Naive B cell (primary cell): ENCODE data around the gene NANS. TPM values are rescaled to one million over a fixed set of nuclear protein-coding genes. Genes with fewer than 3 reads are reported as not detected.

ENCODE experiments used
- ATAC-seq, 2 donors: fragments of 150-1000 bp; cut with Tn5 transposase; 2 replicates each; pipeline ENCODE4 v1.10.0; 2021; ENCODE audit warnings: low read depth in 2 of 2, mild to moderate bottlenecking in 2 of 2, moderate library complexity in 2 of 2
- DNase-seq: peaks from one replicate; pipeline ENCODE4 v3.0.0; 2022
- H3K27ac Mint-ChIP-seq, 6 donors: one replicate each; pipeline ENCODE4 v1.8.0; 2020 to 2022; ENCODE audit warnings: mild to moderate bottlenecking in 6 of 6, mixed read lengths in 6 of 6, moderate library complexity in 5 of 6, inconsistent platforms in 2 of 6
- H3K27me3 Mint-ChIP-seq, 3 donors: one replicate each; pipeline ENCODE4 v1.8.0; 2021 to 2022; ENCODE audit warnings: mixed read lengths in 3 of 3, mild to moderate bottlenecking in 1 of 3
- H3K36me3 Mint-ChIP-seq, 2 donors: one replicate each; pipeline ENCODE4 v1.8.0; 2020 to 2022; ENCODE audit warnings: mixed read lengths in 2 of 2, inconsistent platforms in 1 of 2, mild to moderate bottlenecking in 1 of 2
- H3K4me1 Mint-ChIP-seq, 3 donors: one replicate each; pipeline ENCODE4 v1.8.0; 2020 to 2022; ENCODE audit warnings: mixed read lengths in 3 of 3, inconsistent platforms in 1 of 3, mild to moderate bottlenecking in 1 of 3, moderate library complexity in 1 of 3
- H3K4me3 Mint-ChIP-seq, 8 donors: one replicate each; pipeline ENCODE4 v1.8.0; 2020 to 2022; ENCODE audit warnings: mild to moderate bottlenecking in 8 of 8, mixed read lengths in 8 of 8, moderate library complexity in 8 of 8, inconsistent platforms in 2 of 8
- H3K9me3 Mint-ChIP-seq, 7 donors: one replicate each; pipeline ENCODE4 v1.8.0; 2020 to 2022; ENCODE audit warnings: mixed read lengths in 7 of 7, mild to moderate bottlenecking in 5 of 7, inconsistent platforms in 2 of 7, moderate library complexity in 1 of 7
- polyA plus RNA-seq, 6 donors: library from polyadenylated mRNA; unstranded; fragments of 300-500 nt; fragmentation: Illumina TruSeq; gene quantifications; one replicate each; pipeline ENCODE4 v1.2.3, GENCODE V29; 2021; ENCODE audit warnings: low read depth in 6 of 6

Gene NANS
- polyA plus RNA-seq, 6 donors from 2014 or later = 18.8 to 41.2 (median 29.5) TPM

DNA sequence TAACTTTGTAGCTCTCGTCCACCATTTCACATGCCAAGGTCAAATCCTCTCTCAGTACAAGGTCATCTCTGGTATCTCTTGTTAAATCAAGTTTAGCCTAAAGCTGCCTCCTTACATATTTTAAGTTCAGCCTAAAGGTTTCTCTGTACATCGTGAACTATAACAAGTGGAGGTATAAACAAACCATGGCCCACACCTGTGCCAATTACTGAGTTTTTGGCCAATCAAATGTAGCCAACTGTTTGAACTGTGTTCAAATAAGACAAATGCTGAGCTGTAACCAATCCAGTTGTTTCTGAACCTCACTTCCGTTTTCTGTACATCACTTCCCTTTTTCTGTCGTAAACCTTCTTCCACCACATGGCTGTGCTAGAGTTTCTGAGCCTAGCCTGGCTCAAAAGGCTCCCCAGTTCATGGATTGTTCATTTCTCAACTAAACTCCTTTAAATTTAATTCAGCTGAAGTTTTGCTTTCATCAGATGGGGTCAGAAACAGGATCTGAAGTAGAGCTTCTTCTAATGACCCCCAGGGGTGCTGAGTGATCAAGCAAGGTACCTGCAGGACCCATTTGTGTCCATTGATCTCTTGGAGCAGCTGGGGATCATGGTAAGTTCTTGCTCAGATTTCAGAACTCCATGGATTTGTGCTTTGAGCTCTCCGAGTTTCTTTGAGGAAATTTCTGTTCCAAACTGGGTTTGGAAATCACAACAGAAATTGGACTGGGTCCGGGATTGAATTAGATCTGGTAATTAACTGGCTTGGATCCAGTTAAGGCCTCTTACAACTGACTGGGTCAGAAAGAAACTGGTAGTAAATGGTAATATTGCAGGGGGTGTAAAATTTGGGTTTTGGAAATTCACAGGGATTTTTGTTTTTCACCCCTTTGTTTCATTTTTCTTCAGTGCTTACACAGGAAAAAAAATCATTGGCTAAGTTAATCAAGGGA lies 11.0 kb upstream of the NANS start:
- peak; percentile 94 to 97 for ATAC-seq
- Mint-ChIP-seq H3K9me3 (peaks cover 2 to 9% (median 5%) of the 10 kb centered on the region in 7 donors), H3K27me3 (peaks cover 0 to 4% (median 1%) of the 10 kb centered on the region in 3 donors), H3K4me3 (peak overlapping the region; percentile 68 to 91 (median 80)), H3K4me1 (peaks cover 14 to 50% (median 26%) of the 10 kb centered on the region in 3 donors), H3K36me3 (peaks cover 0 to 9% of the 10 kb centered on the region in 2 donors), H3K27ac (peak overlapping the region; percentile 89 to 95 (median 90))
- DNase-seq = peak; percentile 65

DNA sequence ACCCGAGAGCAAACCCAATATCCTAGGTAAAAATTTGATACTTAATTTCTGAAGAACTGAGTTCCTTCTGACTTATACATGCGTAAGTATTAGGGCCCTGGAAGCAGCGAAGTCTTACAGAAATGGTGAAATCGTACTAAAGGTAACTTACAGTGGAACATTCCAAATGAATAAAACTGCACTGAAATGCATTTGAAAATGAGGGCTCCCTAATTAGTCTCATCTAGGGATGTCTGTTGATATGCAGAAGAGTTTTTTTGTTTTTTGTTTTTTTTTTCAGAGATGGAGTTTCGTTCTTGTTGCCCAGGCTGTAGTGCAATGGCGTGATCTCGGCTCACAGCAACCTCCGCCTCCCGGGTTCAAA lies 10.4 kb upstream of the NANS start:
- peaks cover 0 to 9% of the 10 kb centered on the region in 2 donors for H3K36me3 Mint-ChIP-seq
- H3K4me3 Mint-ChIP-seq = peak overlapping the region in 7 of 8 donors; percentile 68 to 91 (median 75)
- H3K27me3 Mint-ChIP-seq = no peaks in the 10 kb centered on the region
- DNase-seq (no peak), ATAC-seq (no peak)
- peaks cover 14 to 50% (median 26%) of the 10 kb centered on the region in 3 donors for H3K4me1 Mint-ChIP-seq
- peaks cover 2 to 9% (median 5%) of the 10 kb centered on the region in 7 donors for H3K9me3 Mint-ChIP-seq
- H3K27ac Mint-ChIP-seq = peak overlapping the region in 1 of 6 donors; percentile 91

DNA sequence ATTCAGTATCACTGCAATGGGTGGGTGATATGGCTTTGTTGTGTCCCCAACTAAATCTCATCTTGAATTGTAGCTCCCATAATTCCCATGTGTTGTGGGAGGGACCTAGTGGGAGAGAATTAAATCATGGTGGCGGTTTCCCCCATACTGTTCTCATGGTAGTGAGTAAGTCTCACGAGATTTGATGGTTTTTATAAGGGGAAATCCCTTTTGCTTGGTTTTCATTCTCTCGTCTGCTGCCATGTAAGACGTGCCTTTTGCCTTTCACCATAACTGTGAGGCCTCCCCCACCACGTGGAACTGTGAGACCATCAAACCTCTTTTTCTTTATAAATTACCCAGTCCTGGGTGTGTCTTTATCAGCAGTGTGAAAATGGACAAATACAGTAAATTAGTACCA lies 9.5 kb upstream of the NANS start:
- no peak overlapping the region for H3K27ac Mint-ChIP-seq
- peaks cover 0 to 9% of the 10 kb centered on the region in 2 donors for H3K36me3 Mint-ChIP-seq
- no peaks in the 10 kb centered on the region for H3K27me3 Mint-ChIP-seq
- peak overlapping the region in 3 of 8 donors; percentile 33 to 41 (median 34) for H3K4me3 Mint-ChIP-seq
- ATAC-seq = no peak
- DNase-seq = no peak
- H3K4me1 Mint-ChIP-seq = peaks cover 14 to 50% (median 26%) of the 10 kb centered on the region in 3 donors
- H3K9me3 Mint-ChIP-seq = peaks cover 2 to 9% (median 5%) of the 10 kb centered on the region in 7 donors

DNA sequence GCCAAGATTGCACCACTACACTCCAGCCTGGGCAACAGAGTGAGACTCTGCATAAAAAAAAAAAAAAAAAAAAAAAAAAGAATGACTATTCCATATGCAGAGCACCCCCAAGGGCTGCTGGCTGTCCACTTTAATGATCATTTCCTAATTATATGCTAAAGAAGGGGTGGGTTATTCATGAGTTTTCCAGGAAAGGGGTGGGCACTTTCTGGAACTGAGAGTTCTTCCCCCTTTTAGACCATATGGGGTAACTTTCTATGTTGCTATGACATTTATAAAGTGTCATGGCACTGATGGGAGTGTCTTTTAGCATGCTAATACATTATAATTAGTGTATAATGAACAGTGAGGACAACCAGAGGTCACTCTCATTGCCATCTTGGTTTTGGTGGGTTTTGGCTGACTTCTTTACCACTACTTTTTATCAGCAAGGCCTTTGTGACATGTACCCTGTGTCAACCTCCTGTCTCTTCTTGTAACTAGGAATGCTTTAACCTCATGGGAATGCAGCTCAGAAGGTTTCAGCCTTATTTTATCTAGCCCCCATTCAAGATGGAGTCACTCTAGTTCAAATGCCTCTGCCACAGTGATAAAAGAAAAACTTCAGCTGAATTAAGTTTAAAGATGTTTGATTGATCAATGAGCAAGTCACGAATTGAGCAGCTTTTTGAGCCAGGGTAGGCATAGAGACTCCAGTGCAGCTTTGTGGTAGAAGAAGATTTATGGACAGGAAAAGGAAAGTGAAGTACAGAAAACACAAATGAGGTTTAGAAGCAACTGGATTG lies 7.1 kb upstream of the NANS start:
- ATAC-seq (no peak), DNase-seq (no peak)
- no peaks in the 10 kb centered on the region for H3K27me3 Mint-ChIP-seq
- no peak overlapping the region for H3K4me3 Mint-ChIP-seq
- H3K36me3 Mint-ChIP-seq = peaks cover 0 to 9% of the 10 kb centered on the region in 2 donors
- H3K9me3 Mint-ChIP-seq = peaks cover 2 to 9% (median 5%) of the 10 kb centered on the region in 7 donors
- H3K27ac Mint-ChIP-seq = no peak overlapping the region
- H3K4me1 Mint-ChIP-seq = peaks cover 14 to 38% (median 19%) of the 10 kb centered on the region in 3 donors

DNA sequence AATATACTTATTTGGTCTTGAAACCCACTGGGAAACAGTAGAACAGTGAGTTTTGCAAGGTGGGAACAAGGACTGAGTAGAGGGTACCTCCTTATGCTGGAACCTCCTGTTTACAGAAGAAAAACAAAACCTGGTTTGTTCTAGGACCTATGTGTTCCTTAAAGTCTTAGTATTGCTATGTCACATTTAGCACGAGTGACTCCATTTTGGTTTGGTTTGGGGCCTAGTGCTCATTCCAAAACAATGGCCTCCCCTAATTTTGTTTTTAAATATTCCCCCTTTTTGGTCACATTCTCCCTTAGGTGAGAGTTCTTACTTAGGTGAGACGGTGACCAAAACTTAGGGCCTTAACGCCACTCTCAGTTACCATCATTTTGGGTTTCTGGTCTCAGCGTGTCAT lies 6.2 kb upstream of the NANS start:
- H3K27ac Mint-ChIP-seq = no peak overlapping the region
- H3K4me1 Mint-ChIP-seq = peaks cover 9 to 31% (median 14%) of the 10 kb centered on the region in 3 donors
- H3K9me3 Mint-ChIP-seq = peaks cover 0 to 5% (median under 1%) of the 10 kb centered on the region in 7 donors
- no peak for DNase-seq
- no peak overlapping the region for H3K4me3 Mint-ChIP-seq
- ATAC-seq = no peak
- no peaks in the 10 kb centered on the region for H3K27me3 Mint-ChIP-seq
- H3K36me3 Mint-ChIP-seq = peaks cover 0 to 5% of the 10 kb centered on the region in 2 donors

DNA sequence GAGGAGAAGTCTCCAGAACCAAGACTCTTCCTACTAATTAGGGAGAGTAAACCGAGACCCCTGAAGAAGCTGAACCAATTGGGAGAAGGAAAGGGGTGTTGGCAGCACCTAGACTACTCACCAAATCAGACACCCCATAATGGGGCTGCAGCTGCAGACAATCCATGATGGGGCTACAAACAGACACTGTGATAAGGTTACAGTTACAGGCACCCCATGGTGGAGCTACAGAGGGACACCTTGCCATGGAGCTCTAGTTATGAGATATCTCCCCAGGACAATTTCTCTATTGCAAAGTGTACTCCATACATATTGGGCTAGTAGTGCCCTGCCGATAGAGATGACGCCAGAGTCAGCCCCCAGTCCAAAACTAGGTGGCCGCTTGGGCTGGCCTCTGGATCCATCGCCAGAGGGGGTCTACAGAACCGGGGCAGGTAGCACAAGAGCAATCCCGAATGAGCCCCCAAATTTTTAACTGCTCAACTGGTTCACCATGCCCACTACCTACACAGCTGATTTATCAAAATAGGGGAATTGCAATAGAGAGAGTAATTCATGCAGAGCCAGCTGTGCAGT lies 2.1 kb upstream of the NANS start:
- H3K4me1 Mint-ChIP-seq = peaks cover 8 to 23% (median 14%) of the 10 kb centered on the region in 3 donors

DNA sequence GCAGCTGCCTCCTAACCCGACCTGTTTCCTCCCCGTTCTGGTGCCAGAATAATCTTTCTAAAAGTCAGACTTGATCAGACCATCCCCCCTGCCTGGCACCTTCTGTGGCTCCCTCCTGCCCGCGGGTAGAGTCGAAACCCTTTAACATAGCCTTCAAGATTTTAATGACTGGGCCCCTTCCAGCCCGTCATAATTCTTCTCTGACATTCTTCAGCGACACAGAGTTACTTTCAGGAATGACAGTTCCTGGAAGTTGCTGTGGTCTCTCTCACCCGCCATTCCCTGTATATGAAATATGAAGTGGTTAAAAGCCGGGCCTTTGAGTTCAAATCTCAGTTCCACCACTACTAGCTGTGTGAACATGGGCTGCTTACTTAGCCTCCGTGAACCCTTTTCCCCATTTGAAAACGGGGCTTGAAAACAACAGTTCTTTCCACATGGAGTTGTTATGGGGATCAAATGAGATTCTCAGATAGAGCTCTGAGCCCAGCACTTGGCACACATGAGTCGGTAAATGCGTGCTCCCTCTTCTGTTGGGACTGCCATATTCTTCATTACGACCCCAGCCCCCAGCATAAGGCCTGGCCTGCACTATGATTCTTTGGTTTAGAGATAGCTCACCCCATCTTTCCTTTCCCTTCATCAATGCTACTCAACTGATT lies 737 bp downstream of the NANS start:
- Mint-ChIP-seq H3K27me3 (no peaks in the 10 kb centered on the region), H3K4me3 (peak overlapping the region; percentile 88 to 100 (median 98)), H3K36me3 (peaks cover 0 to 7% of the 10 kb centered on the region in 2 donors), H3K9me3 (no peaks in the 10 kb centered on the region), H3K4me1 (peaks cover 8 to 19% (median 14%) of the 10 kb centered on the region in 3 donors), H3K27ac (peak overlapping the region; percentile 94 to 99 (median 98))
- DNase-seq (no peak), ATAC-seq (no peak)

More for the DNA sequence above, 2.1 kb upstream of the NANS start:
- DNase-seq (no peak), ATAC-seq (no peak)
- Mint-ChIP-seq H3K36me3 (no peaks in the 10 kb centered on the region), H3K27me3 (no peaks in the 10 kb centered on the region), H3K27ac (no peak overlapping the region), H3K4me3 (peak overlapping the region in 2 of 8 donors; percentile 57 to 78), H3K9me3 (no peaks in the 10 kb centered on the region)

DNA sequence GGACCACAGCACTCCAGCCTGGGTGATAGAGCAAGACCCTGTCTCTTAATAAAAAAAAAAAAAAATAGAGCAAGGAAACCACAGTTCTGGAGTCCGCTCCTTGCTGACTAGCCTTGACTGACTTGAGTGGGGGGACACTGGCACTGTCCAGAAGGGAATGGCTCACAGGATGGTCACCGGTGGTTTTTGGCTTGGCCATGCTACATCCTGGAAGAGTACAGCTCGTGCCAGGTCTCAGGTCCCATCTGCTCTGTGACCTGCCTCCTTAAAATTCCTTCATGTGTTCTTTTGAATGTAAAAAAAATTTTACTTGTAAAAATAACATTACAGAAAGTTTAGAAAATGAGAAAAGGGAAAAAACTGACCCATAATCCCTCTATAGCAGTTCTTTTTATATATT lies 5.6 kb downstream of the NANS start:
- H3K4me1 Mint-ChIP-seq = peaks cover 4 to 12% (median 10%) of the 10 kb centered on the region in 3 donors
- H3K4me3 Mint-ChIP-seq = peak overlapping the region in 1 of 8 donors; percentile 37
- no peaks in the 10 kb centered on the region for H3K27me3 Mint-ChIP-seq
- H3K36me3 Mint-ChIP-seq = peaks cover 0 to 7% of the 10 kb centered on the region in 2 donors
- H3K9me3 Mint-ChIP-seq = no peaks in the 10 kb centered on the region
- H3K27ac Mint-ChIP-seq = no peak overlapping the region
- ATAC-seq (no peak), DNase-seq (no peak)

DNA sequence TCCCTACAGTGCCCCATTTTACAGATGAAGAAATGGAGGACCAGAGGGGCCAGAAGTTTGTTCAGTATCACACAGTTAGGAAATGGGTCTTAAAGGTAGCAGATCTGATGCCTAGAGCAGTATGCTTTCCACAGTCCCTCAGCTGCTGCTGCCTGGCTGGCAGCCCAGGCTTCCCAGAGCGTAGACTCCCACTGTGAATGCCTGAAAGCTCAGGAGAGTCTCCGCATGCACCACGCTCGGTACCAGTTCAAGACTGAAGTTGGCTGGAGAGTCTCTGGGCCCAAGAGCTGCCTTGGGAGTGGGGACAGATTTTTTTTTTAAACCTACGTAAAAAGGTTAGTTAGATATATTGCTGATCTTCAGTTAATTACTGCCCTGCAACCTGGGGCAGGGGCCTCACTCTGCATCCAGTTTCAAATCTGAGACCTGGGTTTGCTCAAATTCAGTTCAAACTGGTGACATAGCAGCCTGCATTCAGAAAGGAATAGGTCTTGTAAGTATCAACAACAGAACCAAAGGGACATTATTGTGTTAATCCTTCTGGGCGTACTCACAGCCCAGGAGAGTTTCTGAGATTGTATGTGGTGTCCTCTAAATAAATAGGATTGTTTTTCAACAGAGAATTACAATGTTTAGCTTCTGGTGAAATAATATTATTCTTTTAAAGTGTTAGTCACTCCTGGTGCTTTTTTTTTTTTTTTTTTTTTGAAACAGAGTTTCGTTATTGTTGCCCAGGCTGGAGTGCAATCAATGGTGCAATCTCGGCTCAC lies 8.3 kb downstream of the NANS start:
- Mint-ChIP-seq H3K4me1 (peaks cover 0 to 6% (median 2%) of the 10 kb centered on the region in 3 donors), H3K36me3 (peaks cover 0 to 7% of the 10 kb centered on the region in 2 donors), H3K27me3 (no peaks in the 10 kb centered on the region), H3K4me3 (no peak overlapping the region), H3K9me3 (no peaks in the 10 kb centered on the region), H3K27ac (no peak overlapping the region)
- DNase-seq (no peak), ATAC-seq (no peak)

DNA sequence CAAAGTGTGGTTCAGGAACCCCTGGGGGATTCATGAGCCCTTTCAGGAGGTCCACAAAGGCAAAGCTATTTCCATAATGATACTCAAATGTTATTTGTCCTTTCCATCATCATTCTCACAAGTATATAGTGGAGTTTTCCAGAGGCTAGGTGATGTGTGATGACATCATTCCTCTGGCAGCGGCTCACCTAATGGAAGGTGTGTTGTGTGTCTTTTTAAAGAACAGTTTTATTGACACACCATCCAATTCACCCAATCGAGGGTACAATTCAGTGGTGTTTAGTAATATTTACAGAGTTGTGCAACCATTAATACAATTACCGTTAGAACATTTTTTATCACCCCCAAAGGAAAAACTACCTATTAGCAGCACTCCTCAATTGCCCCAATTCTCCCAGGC lies 9.7 kb downstream of the NANS start:
- ATAC-seq (no peak), DNase-seq (no peak)
- H3K27ac Mint-ChIP-seq = peak overlapping the region in 1 of 6 donors; percentile 61
- H3K36me3 Mint-ChIP-seq = no peaks in the 10 kb centered on the region
- H3K27me3 Mint-ChIP-seq = no peaks in the 10 kb centered on the region
- no peak overlapping the region for H3K4me3 Mint-ChIP-seq
- H3K9me3 Mint-ChIP-seq = no peaks in the 10 kb centered on the region
- peaks cover 0 to 6% (median 2%) of the 10 kb centered on the region in 3 donors for H3K4me1 Mint-ChIP-seq

DNA sequence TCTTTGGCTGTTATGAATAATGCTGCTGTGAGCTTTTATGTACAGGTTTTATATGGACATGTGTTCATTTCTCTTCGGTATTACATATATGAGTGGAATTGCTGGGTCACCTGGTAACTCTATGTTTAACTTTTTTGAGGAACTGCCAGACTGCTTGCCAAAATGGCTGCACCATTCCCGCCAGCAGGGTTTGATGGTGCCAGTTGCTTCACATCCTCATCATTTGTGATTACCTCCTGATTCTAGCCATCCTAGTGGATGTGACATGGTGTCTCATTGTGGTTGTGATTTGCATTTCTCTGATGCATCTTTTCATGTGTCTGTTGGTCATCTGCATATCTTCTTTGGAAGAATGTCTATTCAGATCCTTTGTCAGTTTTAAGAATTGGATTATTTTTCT lies 10.7 kb downstream of the NANS start:
- no peak for ATAC-seq
- no peak overlapping the region for H3K27ac Mint-ChIP-seq
- no peaks in the 10 kb centered on the region for H3K27me3 Mint-ChIP-seq
- no peak for DNase-seq
- H3K4me1 Mint-ChIP-seq = peaks cover 0 to 6% (median 2%) of the 10 kb centered on the region in 3 donors
- no peaks in the 10 kb centered on the region for H3K36me3 Mint-ChIP-seq
- no peaks in the 10 kb centered on the region for H3K9me3 Mint-ChIP-seq
- H3K4me3 Mint-ChIP-seq = no peak overlapping the region

DNA sequence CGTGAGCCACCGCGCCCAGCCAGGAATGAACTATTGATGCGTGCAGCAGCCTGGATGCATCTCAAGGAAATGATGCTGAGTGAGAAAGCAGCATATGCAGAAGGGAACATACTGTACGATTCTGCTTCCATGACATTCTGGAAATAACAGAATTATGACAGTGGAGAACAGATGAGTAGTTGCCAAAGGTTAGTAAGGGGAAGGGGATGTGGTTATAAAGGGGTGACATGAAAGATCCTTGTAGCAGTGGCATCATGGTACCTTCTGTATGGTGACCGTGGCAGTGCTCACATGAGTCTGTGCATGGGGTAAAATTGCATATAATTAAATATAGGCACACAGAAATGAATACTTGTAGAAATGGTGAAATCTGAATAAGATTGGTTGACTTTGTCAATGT lies 13.0 kb downstream of the NANS start:
- Mint-ChIP-seq H3K4me3 (no peak overlapping the region), H3K27ac (no peak overlapping the region), H3K36me3 (no peaks in the 10 kb centered on the region), H3K27me3 (no peaks in the 10 kb centered on the region), H3K9me3 (no peaks in the 10 kb centered on the region), H3K4me1 (peaks cover 2 to 14% (median 7%) of the 10 kb centered on the region in 3 donors)
- no peak for DNase-seq
- no peak for ATAC-seq
